Sigmoid colon (tissue), 4 donors: ENCODE results near the gene GPC6.

ENCODE experiments used
- CTCF ChIP-seq, 4 experiments: fragments of 450-650 bp in 3 of 4; fragments of 200-600 bp in 1 of 4; IDR thresholded peaks; one replicate each; pipeline ENCODE4 v1.5.1; 2016 to 2019; ENCODE audit warnings: antibody characterized with exemption in 4 of 4, mild to moderate bottlenecking in 3 of 4, moderate library complexity in 2 of 4
- POLR2A ChIP-seq, 2 donors: fragments of 450-650 bp; IDR thresholded peaks; one replicate each; pipeline ENCODE4 v1.6.1; 2016; ENCODE audit warnings: antibody characterized with exemption in 2 of 2, mild to moderate bottlenecking in 2 of 2, moderate library complexity in 2 of 2
- POLR2AphosphoS5 ChIP-seq, 4 donors: sonication (generic); formaldehyde crosslinking; IDR thresholded peaks; one replicate each; pipeline ENCODE4 v1.6.1; 2017; ENCODE audit warnings: antibody characterized with exemption in 4 of 4

- TF ChIP-seq POLR2A (IDR thresholded peaks at IDR 0.05) = no peak
- TF ChIP-seq CTCF (IDR thresholded peaks at IDR 0.05) = no peak
- TF ChIP-seq POLR2AphosphoS5 (IDR thresholded peaks at IDR 0.05) = no peak
Observed at GRCh38 chr13:93872376-93872775, 645.8 kb downstream of the GPC6 start.
